H1 (cell line): ENCODE measurements around the gene CD7. TPM values are rescaled to one million over a fixed set of nuclear protein-coding genes. Genes with fewer than 3 reads are reported as not detected.

Experiments used
- CTCF ChIA-PET: fragments of 300-600 bp; sonication (Branson Sonifier 250); formaldehyde crosslinking; loops from one replicate; lab custom pipeline; 2021; ENCODE audit not compliant: partially characterized antibody; lab: Charles Lee
- POLR2A ChIA-PET: fragments of 300-600 bp; sonication (Branson Sonifier 250); formaldehyde crosslinking; loops from one replicate; lab custom pipeline; 2021; ENCODE audit warnings: inconsistent platforms; ENCODE audit not compliant: partially characterized antibody; lab: Charles Lee
- DNase-seq, 2 experiments: peaks; one replicate each; pipeline versions ENCODE4 v3.0.0 to v3.0.0-alpha.2; 2010 to 2022; ENCODE audit warnings: low spot score in 2 of 2, low read depth in 1 of 2, mixed read lengths in 1 of 2
- FAIRE-seq: peaks from 2 replicates; lab custom pipeline; 2011; peaks lifted over from hg19 to GRCh38; lab: Jason Lieb, UNC
- H2AFZ ChIP-seq: 2 replicates; pipeline ENCODE4 v1.8.1; 2012; ENCODE audit warnings: low read length, inconsistent platforms
- H2AK5ac ChIP-seq: 2 replicates; pipeline ENCODE4 v1.6.1; 2013; ENCODE audit warnings: low read depth, low read length
- H2BK120ac ChIP-seq: replicated peaks from 2 replicates; pipeline ENCODE3; 2013; ENCODE audit warnings: low read depth, low read length, inconsistent platforms
- H2BK12ac ChIP-seq: 2 replicates; pipeline ENCODE4 v1.6.1; 2013; ENCODE audit warnings: low read depth, low read length
- H2BK15ac ChIP-seq: 2 replicates; pipeline ENCODE4 v1.6.1; 2013; ENCODE audit warnings: low read length
- H2BK20ac ChIP-seq: 2 replicates; pipeline ENCODE4 v1.6.1; 2013; ENCODE audit warnings: low read length
- H2BK5ac ChIP-seq: 2 replicates; pipeline ENCODE4 v1.6.1; 2013; ENCODE audit warnings: low read depth, low read length
- H3K14ac ChIP-seq: 2 replicates; pipeline ENCODE4 v1.6.1; 2013; ENCODE audit warnings: inconsistent platforms; ENCODE audit not compliant: insufficient read length
- H3K18ac ChIP-seq: 2 replicates; pipeline ENCODE4 v1.6.1; 2013; ENCODE audit warnings: low read length; ENCODE audit errors: extremely low read depth
- H3K23ac ChIP-seq: 2 replicates; pipeline ENCODE4 v1.6.1; 2013; ENCODE audit warnings: inconsistent platforms; ENCODE audit not compliant: insufficient read length
- H3K23me2 ChIP-seq: 2 replicates; pipeline ENCODE4 v1.6.1; 2013; ENCODE audit warnings: low read depth, low read length
- H3K27ac ChIP-seq: 2 replicates; pipeline ENCODE4 v1.6.1; 2011; ENCODE audit warnings: low read depth, low read length, inconsistent platforms
- H3K27me3 ChIP-seq, 4 experiments: replicated peaks in 1 of 4; 1 replicate in 1 of 4; 2 replicates in 3 of 4; pipeline versions ENCODE4 v1.6.1 to v1.8.1; 2011 to 2013; ENCODE audit warnings: low read length in 3 of 4, mild to moderate bottlenecking in 3 of 4, inconsistent platforms in 2 of 4, mixed read lengths in 2 of 4, moderate library complexity in 1 of 4; ENCODE audit not compliant: control insufficient read depth in 3 of 4, insufficient read depth in 3 of 4; ENCODE audit errors: extremely low read depth in 1 of 4
- H3K36me3 ChIP-seq, 4 experiments: 2 replicates each; pipeline versions ENCODE4 v1.6.1 to v1.8.1; 2011 to 2013; ENCODE audit warnings: mild to moderate bottlenecking in 4 of 4, low read length in 3 of 4, moderate library complexity in 2 of 4, control low read depth in 1 of 4, inconsistent platforms in 1 of 4; ENCODE audit not compliant: insufficient read depth in 4 of 4, control insufficient read depth in 2 of 4
- H3K4ac ChIP-seq: replicated peaks from 2 replicates; pipeline ENCODE3; 2013; ENCODE audit warnings: low read length, low read depth, mixed read lengths, inconsistent platforms; ENCODE audit not compliant: insufficient read length
- H3K4me1 ChIP-seq, 4 experiments: replicated peaks in 1 of 4; 1 replicate in 1 of 4; 2 replicates in 3 of 4; pipeline versions ENCODE4 v1.6.1 to v1.8.1; 2011 to 2013; ENCODE audit warnings: low read length in 3 of 4, inconsistent platforms in 2 of 4, mixed read lengths in 1 of 4; ENCODE audit not compliant: insufficient read depth in 4 of 4, control insufficient read depth in 3 of 4
- H3K4me2 ChIP-seq, 2 experiments: 2 replicates each; pipeline versions ENCODE4 v1.6.1 to v1.8.1; 2011 to 2013; ENCODE audit warnings: low read depth in 2 of 2, low read length in 2 of 2, control low read depth in 1 of 2, inconsistent platforms in 1 of 2, mild to moderate bottlenecking in 1 of 2; ENCODE audit not compliant: insufficient read depth in 1 of 2
- H3K4me3 ChIP-seq, 4 experiments: fragments of 200-600, 300-600 bp in 1 of 4; sonication (generic), shearing (Covaris generic), sonication (Bioruptor Twin) in 1 of 4; 2 replicates each; pipeline versions ENCODE4 v1.5.1 to v1.8.1; 2011 to 2016; ENCODE audit warnings: low read length in 4 of 4, low read depth in 3 of 4, control low read depth in 2 of 4, inconsistent platforms in 2 of 4, mild to moderate bottlenecking in 2 of 4, mixed read lengths in 1 of 4, moderate library complexity in 1 of 4; ENCODE audit not compliant: insufficient read depth in 2 of 4; ENCODE audit errors: extremely low read depth in 1 of 4
- H3K56ac ChIP-seq: replicated peaks from 2 replicates; pipeline ENCODE3; 2013; ENCODE audit warnings: low read depth, mild to moderate bottlenecking, mixed read lengths, low read length, inconsistent platforms; ENCODE audit not compliant: insufficient read length
- H3K79me1 ChIP-seq: 2 replicates; pipeline ENCODE4 v1.6.1; 2013; ENCODE audit warnings: low read depth, low read length, control low read depth
- H3K79me2 ChIP-seq, 2 experiments: 2 replicates each; pipeline versions ENCODE4 v1.6.1 to v1.8.1; 2012 to 2013; ENCODE audit warnings: low read length in 2 of 2, mild to moderate bottlenecking in 2 of 2, inconsistent platforms in 1 of 2; ENCODE audit not compliant: insufficient read depth in 2 of 2, control insufficient read depth in 1 of 2
- H3K9ac ChIP-seq, 4 experiments: replicated peaks in 1 of 4; 1 replicate in 1 of 4; 2 replicates in 3 of 4; pipeline versions ENCODE4 v1.6.1 to v1.8.1; 2011 to 2013; ENCODE audit warnings: low read depth in 3 of 4, low read length in 3 of 4, control low read depth in 2 of 4, mild to moderate bottlenecking in 2 of 4, moderate library complexity in 2 of 4, inconsistent platforms in 1 of 4; ENCODE audit errors: extremely low read depth in 1 of 4
- H3K9me3 ChIP-seq, 2 experiments: 2 replicates each; pipeline versions ENCODE4 v1.6.1 to v1.8.1; 2012 to 2013; ENCODE audit warnings: mild to moderate bottlenecking in 2 of 2, moderate library complexity in 2 of 2, control low read depth in 1 of 2, inconsistent platforms in 1 of 2, low read depth in 1 of 2, low read length in 1 of 2, mixed read lengths in 1 of 2; ENCODE audit not compliant: insufficient read depth in 2 of 2
- H4K20me1 ChIP-seq, 2 experiments: replicated peaks in 1 of 2; 2 replicates each; pipeline versions ENCODE3 to v1.8.1; 2011 to 2013; ENCODE audit warnings: inconsistent platforms in 2 of 2, low read length in 2 of 2, mild to moderate bottlenecking in 1 of 2; ENCODE audit not compliant: insufficient read depth in 2 of 2, control insufficient read depth in 1 of 2
- H4K5ac ChIP-seq: 2 replicates; pipeline ENCODE4 v1.6.1; 2013; ENCODE audit warnings: low read length, low read depth, mixed read lengths, inconsistent platforms; ENCODE audit not compliant: insufficient read length
- H4K8ac ChIP-seq: 2 replicates; pipeline ENCODE4 v1.8.0; 2013; ENCODE audit warnings: mild to moderate bottlenecking, moderate library complexity, low read length, inconsistent platforms; ENCODE audit not compliant: insufficient read depth; ENCODE audit errors: extremely low read depth
- H4K91ac ChIP-seq: replicated peaks from 2 replicates; pipeline ENCODE3; 2013; ENCODE audit warnings: low read length, mixed read lengths, inconsistent platforms; ENCODE audit not compliant: insufficient read length
- CHD2 ChIP-seq: IDR thresholded peaks from 2 replicates; pipeline ENCODE4 v1.6.1; 2012; ENCODE audit warnings: low read length, improper control_type of control experiment
- SIRT6 ChIP-seq: IDR thresholded peaks from one replicate; pipeline ENCODE4 v1.7.1; 2012; ENCODE audit warnings: low read length, inconsistent platforms
- YY1 ChIP-seq: IDR thresholded peaks from 2 replicates; pipeline ENCODE4 v1.6.1; 2011; ENCODE audit warnings: low read depth, mild to moderate bottlenecking, low read length
- WGBS, 2 experiments: shearing (Covaris generic) in 1 of 2; methylation state at CpG; one replicate each; pipeline versions ENCODE4 v1.1.6 to v1.1.7; 2013 to 2015; ENCODE audit warnings: low lambda C conversion rate in 2 of 2, mixed read lengths in 2 of 2, inconsistent platforms in 1 of 2, low coverage in 1 of 2, missing lambda C conversion rate in 1 of 2; ENCODE audit not compliant: insufficient replicate concordance in 2 of 2, insufficient coverage in 1 of 2, insufficient read length in 1 of 2; ENCODE audit errors: extremely low coverage in 1 of 2, missing lambda C conversion rate in 1 of 2; 5-methylcytosine and 5-hydroxymethylcytosine counted together
- polyA plus RNA-seq, 7 experiments: library from polyadenylated mRNA; depleted of rRNA in 3 of 7; stranded (reverse) in 5 of 7; unstranded in 2 of 7; fragments of >200 nt in 5 of 7; fragments of 200-250 nt in 2 of 7; gene quantifications; 1 replicate in 5 of 7; 2 replicates in 1 of 7; 4 replicates in 1 of 7; pipeline versions ENCODE4 v1.2.1 to v1.2.3, GENCODE V29; 2011 to 2013; ENCODE audit warnings: missing spikeins in 2 of 7, mixed read lengths in 2 of 7
- total RNA-seq: library from RNA; stranded (reverse); fragmentation: NEBNext Ultra II Directional; extraction: Animal tissue kit (Norgen Biotek cat#: 25700); gene quantifications from 2 replicates; pipeline ENCODE4 v1.2.1, GENCODE V29; 2021

The CD7 gene
- total and polyA plus RNA-seq, 2 of the 8 experiments (the other 6 are each of a cell fraction or from before 2014, with no cell fraction given), result 0.83 to 0.86 TPM

DNA sequence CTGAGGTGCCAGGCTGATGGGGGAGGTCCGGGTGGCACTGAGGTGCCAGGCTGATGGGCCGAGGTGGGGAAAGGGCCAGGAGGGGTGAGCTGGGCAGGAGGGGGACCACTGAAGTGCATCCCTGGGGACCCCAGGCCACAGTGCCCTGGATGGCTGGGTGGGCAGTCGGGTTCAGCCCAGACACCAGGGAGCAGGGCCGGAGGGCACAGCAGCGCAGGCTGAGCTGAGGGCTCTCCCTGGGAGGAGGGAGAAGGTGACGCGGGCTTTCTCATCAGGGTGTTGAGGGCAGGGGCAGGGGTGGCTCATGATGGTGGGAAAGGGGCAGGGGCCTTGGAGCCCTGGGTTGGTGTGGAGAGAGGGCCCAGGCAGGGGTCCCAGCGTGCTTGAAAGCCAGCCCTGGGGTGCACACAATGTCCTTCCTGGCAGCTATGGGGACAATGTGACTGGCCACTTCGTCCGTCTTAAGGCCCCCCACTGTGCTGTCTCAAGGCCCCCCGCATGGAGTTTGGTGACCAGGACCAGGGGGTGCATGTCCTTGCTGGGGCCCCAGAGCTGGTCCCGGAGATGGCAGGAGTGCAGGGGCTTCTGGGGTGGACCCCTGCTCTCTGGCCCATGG lies 16.0 kb downstream of the CD7 start:
- no peak overlapping the region for H4K8ac ChIP-seq
- no peak overlapping the region for H3K56ac ChIP-seq
- no peak overlapping the region for H2AK5ac ChIP-seq
- H3K79me2 ChIP-seq, result no peaks in the 10 kb centered on the region
- H3K9ac ChIP-seq, result no peak overlapping the region
- ChIA-PET CTCF (interaction anchor here (0.7 to 4.7 kb wide), 20 partner anchors 11 to 309 kb away, joined by 3 to 32 read pairs (median 4); partner anchors contain the start of genes CD7 and SECTM1), POLR2A (interaction anchor here (1.3 to 1.5 kb wide), 2 partner anchors 10 to 17 kb away, joined by 3 read pairs; no protein-coding TSS in a partner anchor)
- no peaks in the 10 kb centered on the region for H3K23me2 ChIP-seq
- H4K91ac ChIP-seq, result no peak overlapping the region
- H3K23ac ChIP-seq, result no peak overlapping the region
- H3K4me3 ChIP-seq, result no peak overlapping the region
- H3K36me3 ChIP-seq, result no peaks in the 10 kb centered on the region; a peak in 1 of 8 replicates
- H2BK5ac ChIP-seq, result no peak overlapping the region
- H3K4me2 ChIP-seq, result no peak overlapping the region
- no peak for FAIRE-seq
- WGBS, 2 experiments, result 76% methylated on average over 8 of the region's 12 CpGs; no CpG with 5 or more reads in 1 of the 2 experiments
- no peak overlapping the region for H2AFZ ChIP-seq
- H3K4ac ChIP-seq, result no peak overlapping the region
- H3K27ac ChIP-seq, result no peak overlapping the region
- H3K9me3 ChIP-seq, result no peaks in the 10 kb centered on the region
- H3K4me1 ChIP-seq, result peaks cover 0 to 9% (median 3%) of the 10 kb centered on the region in 4 experiments; a peak in 4 of 7 replicates
- H3K27me3 ChIP-seq, result peaks cover 0 to 2% (median 0%) of the 10 kb centered on the region in 4 experiments; a peak in 2 of 7 replicates
- H4K20me1 ChIP-seq, result no peaks in the 10 kb centered on the region
- no peak overlapping the region for H2BK15ac ChIP-seq
- H2BK20ac ChIP-seq, result no peak overlapping the region
- no peak overlapping the region for H4K5ac ChIP-seq
- no peak for TF ChIP-seq SIRT6
- no peak for TF ChIP-seq YY1
- no peak for TF ChIP-seq CHD2
- H3K18ac ChIP-seq, result no peak overlapping the region
- no peak for DNase-seq
- H2BK120ac ChIP-seq, result no peak overlapping the region
- no peak overlapping the region for H2BK12ac ChIP-seq
- no peaks in the 10 kb centered on the region for H3K79me1 ChIP-seq
- no peak overlapping the region for H3K14ac ChIP-seq
